HG03571 (cell line): Measurements from ENCODE around the gene HIBADH.

ENCODE experiments used
- ATAC-seq: cut with Tn5 transposase; IDR thresholded peaks from one replicate; pipeline ENCODE4 v1.9.1; 2021; ENCODE audit not compliant: unreplicated experiment

Gene HIBADH

DNA sequence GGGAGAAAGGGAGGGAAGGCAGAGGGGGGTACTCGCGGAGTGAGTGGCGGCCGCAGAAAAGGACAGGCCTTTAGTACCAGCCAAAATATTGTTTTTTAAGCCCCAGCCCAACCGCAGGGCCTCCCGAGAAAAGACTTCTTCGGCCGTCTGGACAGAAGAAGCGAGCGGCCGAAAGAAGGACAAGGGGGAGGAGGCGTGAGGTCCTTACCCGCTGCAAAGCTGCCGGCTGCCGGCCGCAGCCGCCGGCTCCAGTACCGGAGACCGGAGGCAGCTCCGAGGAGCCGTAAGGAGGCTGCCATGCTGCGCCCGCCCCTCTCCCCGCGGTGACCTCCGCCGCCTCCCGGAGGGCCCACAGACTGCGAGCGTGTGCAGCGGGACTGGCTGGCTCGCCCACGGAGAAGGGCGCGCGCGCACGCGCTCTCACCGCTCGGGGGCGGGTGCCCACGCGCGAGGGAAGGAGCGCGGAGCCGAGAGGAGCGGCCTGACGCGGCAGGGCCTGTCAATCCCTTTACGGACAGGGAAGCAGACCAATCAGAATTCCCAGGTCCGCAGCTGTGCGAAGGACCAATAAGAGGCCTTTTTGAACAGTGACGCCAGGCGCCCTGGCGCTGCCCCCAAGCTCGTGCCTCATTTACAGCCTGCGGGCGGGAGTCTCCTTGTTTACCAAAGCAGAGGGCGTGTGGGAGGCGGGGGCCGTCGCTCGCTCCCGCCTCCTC is at the start of gene HIBADH:
HIBADH (minus strand) TSS at position 394 of the 716 bp plus-strand sequence; CDS start at position 299, 95 bp downstream.
- peak; percentile 99 for ATAC-seq

DNA sequence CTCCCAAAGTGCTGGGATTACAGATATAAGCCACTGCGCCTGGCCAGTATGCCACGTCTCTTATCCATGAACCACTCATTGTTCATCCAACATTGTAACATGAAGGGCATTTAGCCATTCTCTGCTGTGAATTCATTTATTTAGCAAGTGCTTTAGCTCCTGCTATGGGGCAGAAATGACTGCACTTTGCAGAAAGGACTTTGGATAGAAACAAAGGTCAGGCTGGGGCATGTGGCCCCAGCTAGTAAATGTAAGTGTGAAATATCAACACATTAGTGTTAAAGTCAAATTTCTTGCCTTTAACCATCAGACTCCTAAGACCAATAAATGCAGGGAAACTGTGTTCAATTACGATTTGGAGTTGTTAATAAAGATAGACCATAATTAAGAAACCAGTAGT is 49.5 kb upstream of the HIBADH start:
- no peak for ATAC-seq

DNA sequence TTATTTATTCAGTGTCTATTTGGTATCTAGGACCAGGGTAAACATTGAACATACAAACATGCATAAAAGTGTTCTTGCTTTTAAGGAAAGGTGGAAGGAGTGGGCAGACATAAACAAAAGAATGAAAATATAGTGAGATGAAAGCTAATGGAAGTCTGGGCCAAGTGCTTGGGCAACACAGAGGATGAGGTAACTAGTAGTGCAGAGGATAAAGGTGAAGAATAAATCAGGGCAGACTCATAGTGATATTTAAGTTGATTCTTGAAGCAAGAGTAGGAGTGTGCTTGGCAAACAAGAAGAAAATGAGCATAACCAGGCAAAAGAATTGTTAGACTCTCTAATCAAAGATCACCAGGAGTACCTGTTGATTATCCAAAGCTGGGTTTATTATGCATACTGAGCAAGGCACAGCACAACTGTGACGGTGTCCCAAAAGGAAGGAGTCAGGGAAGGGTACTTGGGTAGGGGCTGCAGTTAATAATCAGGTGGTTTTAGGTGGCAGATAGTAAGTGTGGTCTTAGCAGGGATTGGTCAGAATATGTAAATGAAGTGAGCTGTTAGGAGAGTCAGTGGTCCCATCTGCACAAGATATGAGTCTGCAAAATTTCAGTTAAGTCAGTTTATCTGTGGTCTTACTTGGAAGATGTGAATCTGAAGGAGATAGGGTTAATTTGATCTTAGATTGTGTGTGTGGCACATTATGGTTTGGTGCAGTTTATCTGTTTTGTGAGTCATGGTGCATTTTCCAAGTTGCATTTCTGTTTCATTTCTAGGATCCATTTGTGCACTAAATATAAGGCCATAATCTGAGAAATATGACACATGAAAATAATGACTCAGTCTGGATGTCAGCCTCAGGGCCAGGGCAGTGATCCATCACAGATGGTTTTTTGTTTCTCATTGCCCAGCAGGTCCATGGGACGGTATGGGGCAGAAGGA is 46.7 kb upstream of the HIBADH start:
- ATAC-seq: no peak

DNA sequence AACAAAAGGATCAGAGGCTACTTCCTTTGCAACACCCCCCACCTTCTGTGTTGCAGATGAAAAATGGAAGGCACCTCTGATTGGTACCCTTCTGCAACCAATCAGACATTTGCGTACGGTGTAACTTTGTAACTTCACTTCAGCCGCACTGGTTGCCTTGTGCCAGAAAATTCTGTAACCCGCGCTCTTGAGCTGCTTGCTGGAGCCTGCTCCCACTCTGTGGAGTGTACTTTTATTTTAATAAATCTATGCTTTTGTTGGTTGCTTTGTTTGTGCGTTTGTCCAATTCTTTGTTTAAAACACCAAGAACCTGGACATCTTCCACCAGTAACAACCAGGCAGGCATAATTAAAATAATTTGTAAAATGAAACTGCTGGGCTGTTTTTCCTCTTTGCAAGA is 45.8 kb upstream of the HIBADH start:
- ATAC-seq: no peak

DNA sequence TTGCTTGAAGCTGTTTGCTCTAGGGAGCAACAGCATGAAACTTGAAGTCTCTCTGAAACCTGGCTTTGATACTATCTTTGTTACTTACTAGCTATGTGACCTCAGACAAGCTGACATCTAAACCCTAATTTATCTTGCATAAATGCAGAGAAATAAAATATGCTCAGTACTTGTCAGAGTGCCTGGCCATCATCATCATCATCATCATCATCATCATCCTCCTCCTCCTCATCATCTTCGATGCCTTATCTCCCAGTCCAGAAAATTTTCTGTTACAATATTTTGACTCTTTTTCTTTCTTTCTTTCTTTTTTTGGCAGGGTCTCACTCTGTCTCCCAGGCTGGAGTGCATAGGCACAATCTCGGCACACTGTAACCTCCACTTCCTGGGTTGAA is 42.5 kb upstream of the HIBADH start:
- ATAC-seq: no peak

DNA sequence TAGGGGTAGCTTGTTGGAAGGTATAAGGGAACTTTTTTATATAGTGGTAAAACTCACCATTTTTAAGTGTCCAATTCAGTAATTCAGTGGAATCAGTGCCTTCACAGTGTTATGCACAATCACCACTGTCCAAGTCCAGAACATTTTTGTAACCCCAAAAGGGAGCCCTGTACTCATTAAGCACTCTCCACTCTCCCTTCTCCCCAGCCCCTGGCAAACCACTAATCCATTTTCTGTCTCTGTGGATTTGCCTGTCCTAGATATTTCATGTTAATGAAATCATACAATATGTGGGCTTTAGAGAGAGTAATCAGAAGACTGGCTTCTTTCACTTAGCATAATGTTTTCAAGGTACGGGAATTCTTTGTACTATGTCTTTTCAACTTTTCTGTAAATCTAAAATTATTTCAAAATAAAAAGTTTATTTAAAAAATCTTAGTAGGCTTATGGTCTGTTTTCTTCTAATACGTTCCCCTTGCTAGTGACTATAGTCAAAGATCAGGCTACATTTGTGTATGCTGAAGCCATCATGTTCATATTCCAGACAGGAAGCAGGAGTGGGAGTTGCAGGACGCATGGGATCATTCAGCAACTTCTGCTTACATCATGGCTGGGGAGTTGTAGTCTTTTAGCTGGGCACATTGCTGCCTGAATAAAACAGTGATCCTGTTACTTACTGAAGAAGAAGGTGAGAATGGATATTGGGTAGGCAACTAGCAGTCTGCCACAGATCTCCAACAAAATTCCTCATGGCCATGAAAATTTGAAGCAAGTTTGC is 41.9 kb upstream of the HIBADH start:
- no peak for ATAC-seq

DNA sequence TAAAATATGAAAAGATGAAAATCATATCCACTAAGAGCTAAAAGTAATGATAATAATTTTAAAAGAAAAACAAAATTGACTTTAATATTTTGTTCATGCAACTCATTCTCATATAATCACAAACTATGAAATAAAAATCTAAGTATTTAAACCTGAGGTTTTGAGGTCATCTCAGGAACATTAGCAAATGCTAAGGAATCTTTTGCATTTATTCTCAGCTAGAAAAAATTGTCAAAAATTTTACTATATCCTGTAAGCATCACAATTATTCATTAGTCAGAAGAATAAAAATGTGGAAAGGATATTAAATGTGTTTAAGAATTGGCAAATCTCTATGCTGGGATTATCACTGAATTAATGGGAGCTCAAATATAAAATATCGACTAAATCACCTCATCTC is 40.5 kb upstream of the HIBADH start:
- no peak for ATAC-seq

DNA sequence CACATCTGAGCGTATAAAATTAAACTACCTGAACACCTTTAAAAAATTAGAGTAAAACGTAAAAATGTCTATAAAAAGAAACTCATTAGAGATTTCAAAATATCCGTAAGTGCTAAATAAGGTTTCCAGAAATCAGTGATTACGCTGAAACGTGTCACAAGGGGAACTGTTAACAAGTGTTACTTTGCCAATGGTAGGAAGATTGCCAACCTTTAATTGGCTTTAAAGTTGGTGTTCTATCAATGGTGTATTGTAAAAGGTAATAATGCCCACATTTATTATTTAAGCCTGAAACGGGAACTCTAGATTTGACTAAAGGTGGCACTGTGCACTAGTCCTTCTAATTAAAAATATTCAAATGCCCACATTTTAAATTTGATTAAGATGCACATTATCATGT is 37.8 kb upstream of the HIBADH start:
- ATAC-seq: no peak

DNA sequence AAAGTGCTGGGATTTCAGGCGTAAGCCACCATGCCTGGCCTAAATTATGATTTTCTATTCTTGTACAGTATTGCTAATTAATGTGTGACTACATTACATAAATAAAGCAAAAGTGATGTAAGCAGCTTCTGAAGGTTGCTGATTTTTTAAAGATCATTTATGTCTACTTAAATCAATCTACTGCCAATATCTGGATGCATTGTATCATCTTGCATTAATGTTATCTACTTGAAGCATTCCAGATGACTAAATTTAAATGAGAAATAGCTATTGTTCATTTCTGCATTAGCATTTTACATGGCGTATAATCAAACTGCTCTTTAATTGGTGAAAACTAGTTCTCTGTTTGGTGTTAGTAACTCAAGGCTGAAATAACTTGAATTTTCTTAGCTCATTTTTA is 37.1 kb upstream of the HIBADH start:
- no peak for ATAC-seq

DNA sequence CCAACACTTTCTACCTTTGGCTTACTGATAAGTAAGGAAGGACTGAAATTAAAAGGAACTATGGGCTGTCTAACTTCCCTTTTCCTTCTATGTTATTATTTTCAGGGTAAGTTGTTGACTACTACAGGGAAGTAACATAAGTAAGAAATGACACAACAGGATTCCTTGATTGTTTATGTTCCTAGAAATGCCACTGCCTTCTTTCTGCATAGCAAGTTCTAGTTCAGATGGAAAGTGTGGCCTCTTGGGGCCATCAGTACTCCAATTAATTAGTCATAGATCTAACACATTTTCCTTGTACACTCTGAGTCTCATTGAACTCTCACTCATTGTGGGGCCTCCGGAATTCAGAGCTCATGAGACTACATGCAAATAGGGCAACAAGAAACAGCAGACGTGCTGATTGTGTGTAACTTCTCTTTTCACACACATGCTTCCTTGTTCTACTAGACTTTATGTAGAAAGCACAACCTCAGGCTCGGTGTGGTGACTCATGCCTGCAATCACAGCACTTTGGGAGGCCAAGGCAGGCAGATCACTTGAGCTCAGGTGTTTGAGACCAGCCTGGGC is 35.3 kb upstream of the HIBADH start:
- no peak for ATAC-seq

DNA sequence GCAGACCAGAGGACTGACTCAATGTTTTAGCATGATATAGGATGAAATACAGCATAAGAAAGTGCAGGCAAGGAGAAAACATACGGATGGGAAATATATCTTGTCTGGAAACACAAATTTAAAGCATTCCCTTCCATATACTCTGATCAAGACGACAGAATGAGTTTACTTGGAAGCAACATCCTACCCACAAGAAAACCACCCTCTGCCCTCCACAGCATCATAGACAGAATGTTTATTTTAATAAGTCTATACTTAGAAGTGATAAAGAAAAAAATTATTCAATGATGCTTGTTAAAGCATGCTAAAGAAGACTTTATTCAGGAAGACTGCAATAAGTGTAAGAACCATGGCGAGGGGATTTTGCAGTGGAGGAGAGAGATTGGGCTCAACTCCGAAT is 32.4 kb upstream of the HIBADH start:
- no peak for ATAC-seq

DNA sequence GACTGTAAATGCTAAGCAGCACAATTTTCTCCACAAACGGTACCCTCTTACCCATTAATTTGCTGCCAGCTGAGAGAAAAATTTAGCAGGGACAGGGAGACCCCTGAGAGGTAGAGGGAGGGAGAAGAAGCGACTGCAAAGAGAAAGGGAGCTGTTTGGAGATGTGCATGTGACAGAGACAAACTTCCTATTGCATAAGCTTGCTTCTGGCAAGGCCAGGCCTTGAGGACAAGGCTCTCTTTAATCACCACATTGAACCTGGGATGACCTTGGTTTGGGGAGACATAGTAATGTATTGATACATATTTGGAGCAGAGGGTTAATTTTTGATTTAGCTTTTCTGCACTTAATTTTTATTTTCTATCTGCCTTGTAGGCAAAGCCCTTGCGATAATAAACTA is 31.1 kb upstream of the HIBADH start:
- ATAC-seq: no peak

DNA sequence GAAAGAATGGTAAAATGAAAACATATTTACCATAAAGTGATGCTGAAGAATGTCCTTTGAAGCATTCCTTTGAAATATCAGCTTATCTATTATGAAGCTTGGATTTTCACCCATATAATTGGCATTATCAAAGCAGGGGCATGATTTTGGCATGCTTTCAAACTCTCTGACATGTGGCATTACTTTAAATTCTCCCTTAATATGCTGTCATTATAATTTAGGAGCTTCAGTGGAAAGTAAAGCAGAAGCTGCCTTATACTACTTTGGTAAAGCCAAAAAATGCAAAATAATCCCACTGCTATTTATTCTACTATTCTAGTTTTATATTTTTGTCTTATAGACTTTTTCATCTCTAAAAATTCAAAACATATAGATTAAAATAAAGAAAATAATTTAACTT is 28.0 kb upstream of the HIBADH start:
- no peak for ATAC-seq

DNA sequence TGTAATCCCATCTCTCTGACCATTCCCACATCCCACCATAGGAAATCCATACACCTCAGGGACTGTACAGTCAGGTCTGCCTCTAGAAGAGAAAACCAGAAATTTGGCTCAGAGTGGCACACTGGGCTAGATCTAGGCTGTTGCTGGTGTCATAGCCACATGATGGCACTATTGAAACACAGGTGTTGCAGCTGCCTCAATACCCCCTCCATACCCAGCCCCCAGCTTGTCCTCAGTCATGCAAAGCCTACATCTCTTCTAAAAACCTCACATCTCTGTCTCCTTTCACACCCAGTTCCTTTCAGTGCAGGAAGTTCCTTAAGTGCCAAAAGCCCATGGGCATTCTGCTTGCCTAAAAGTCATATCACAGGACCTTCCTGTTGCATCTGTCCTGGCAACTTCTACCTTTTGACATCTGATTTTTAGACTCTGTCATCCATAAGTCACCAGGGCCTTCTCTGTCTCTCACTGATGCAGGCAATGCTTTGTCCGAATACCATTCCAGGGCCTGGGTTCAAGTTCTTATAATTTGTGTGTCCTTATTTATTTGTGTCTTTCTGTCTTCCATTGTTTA is 27.0 kb upstream of the HIBADH start:
- no peak for ATAC-seq

DNA sequence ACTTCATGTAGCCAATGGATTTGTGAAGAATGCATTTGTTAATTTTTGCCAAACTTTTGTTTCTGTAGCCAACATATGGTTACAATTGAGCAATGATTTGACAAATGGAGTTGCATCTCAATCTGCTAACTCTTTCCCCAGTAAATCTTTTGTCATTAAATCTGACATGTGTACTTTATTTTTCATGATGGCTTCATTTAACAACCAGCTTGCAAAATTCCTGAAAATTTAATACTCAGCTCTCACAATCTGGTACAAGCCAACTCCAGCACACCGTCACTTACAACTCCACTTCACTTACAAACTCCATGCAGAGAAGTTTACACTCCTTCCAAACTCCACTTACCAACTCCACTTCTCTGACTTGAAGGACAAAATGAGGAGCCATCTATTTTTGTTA is 26.5 kb upstream of the HIBADH start:
- no peak for ATAC-seq

DNA sequence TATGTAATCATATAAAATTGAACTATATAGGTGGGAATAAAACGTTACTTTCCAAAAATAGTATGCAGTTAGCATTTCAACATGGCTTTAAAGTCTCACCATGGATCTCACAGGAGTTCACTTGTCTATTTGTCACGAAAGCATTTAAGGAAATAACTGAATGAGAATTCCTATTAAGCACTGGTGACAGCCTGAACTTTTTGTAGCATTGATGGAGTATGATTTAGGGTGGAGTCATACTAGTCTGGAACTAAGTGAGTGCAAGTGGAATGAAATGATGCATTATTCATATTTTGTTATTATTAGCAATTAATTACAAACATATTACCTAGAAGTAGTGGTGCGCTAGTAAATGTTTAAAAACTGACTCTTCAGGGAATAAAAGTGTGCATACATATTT is 26.0 kb upstream of the HIBADH start:
- no peak for ATAC-seq

DNA sequence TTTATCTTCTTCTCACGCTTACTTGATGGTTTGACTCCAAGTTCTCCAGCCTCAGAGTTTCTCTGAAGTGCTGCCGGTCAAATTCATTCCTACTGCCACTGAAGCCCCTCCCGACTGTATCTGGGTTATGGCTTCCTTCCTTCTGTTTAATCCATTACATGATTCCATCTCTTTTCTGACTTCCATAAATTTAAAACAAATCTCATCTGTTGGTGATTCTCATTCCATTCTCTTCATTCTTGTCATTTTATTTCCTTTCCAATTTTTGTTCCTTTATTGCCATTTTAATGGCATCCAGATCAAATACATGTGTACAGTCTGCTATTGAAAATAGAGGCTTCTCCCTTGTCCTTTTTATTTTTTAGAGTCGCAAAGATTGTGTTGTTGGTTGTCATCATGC is 25.4 kb upstream of the HIBADH start:
- no peak for ATAC-seq

DNA sequence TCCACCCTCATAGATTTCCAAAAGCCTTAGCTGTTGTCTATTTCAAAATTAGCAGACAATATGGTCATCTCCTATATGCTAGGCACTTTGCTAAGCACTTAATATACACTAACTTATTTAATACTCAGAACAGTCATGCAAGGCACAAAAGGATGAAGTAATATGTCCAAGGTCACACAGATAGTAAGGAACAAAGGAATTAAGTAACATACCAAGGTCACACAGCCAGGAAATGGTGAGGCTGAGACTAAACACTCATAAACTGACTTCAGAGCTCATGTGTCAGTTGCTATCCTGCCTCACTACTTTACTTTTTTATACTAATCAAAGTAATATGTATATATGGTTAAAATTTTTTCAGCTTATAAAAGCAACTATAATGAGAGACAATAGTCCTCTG is 23.6 kb upstream of the HIBADH start:
- no peak for ATAC-seq

DNA sequence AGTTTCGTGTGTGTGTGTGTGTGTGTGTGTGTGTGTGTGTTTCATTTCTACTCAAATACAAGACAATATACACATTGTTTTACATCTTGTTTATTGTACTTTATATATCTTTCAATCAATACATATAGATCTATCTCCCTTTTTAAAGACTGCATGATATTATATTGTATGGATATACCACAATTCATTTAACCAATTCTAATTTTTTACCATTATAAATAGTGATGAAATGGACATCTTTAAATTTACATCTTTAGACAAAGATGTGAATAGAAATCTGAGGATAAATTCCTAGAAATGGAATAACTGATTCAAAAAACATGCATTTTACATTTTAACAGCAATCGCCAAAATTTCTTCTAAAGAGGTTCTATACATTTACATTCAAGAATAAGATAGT is 23.2 kb upstream of the HIBADH start:
- no peak for ATAC-seq

DNA sequence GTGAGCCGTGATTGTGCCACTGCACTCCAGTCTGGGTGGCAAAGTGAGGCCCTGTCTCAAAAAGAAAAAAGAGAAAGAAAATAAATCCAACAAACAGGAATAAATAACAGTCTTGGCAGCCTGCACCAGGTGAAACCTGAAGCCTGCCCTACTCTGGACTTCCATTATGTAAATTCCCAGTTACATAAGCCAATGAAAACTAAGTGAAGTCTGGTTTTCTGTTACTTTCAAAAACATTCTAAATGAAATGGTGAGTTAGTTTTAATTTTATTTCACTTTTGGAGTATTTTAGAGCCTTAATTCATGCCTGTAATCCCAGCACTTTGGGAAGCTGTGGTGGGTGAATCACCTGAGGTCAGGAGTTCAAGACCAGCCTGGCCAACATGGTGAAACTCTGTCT is 22.5 kb upstream of the HIBADH start:
- no peak for ATAC-seq

DNA sequence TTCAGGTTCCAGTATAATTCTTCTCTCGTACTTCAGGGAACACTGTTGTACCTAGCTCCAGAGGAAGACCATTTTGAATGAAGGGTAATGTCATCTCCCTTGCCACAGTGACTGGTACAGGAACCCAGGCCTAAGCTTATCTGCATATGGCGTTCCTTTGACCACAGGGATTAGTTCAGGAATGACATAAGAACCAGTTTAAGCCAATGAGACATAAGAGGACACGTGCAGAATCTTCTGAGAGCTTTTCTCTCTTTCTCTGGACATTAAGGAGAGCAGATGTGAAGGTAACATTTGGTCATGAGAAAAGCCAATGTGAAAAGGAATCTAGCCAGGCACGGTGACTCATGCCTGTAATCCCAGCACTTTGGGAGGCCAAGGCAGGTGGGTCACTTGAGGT is 21.8 kb upstream of the HIBADH start:
- no peak for ATAC-seq
